GM10248 (cell line): ENCODE results near the gene NEGR1.

Source experiments
- CTCF ChIA-PET: fragments of 300-600 bp; sonication (Branson Sonifier 250); formaldehyde crosslinking; extraction: SDS; loops from one replicate; lab custom pipeline; 2021; ENCODE audit warnings: antibody characterized with exemption; lab: Yijun Ruan, JAX
- POLR2A ChIA-PET: fragments of 350-650 bp; sonication (Branson Sonifier 250); formaldehyde crosslinking; extraction: SDS; loops from one replicate; lab custom pipeline; 2020; ENCODE audit warnings: antibody characterized with exemption; lab: Yijun Ruan, JAX
- DNase-seq: peaks from one replicate; pipeline ENCODE4 v3.0.0; 2012; ENCODE audit errors: extremely low spot score
- TF ChIP-seq, protein P1 (sequence below): IDR thresholded peaks from 2 replicates; pipeline ENCODE4 v1.5.1; 2012; ENCODE audit warnings: mild to moderate bottlenecking, low read depth; ENCODE audit errors: extremely low read depth, missing control alignments, control extremely low read depth

Gene NEGR1

DNA sequence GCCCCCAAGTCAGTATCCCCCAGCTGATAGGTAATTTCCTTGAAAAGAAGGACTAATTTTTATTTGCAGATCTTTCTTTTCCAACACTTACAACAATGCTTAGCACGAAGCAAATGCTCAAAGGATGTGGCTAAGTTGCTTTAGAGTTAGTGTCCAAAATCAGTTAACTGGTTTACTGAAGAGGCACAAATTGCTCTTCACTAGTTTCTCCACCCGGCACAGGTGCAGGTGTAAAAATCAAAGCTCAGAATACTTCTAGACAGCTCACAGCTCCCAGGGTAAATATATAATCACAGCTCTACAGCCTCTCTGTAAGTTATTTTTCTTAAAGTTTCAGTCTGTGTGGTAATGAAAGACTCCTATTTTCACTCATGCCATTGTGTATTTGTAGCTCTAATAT lies 361.8 kb downstream of the NEGR1 start:
- ChIA-PET CTCF (interaction anchor here (0.7 to 1.6 kb wide), 5 partner anchors 8 to 257 kb away, joined by 3 to 7 read pairs (median 3); no protein-coding TSS in a partner anchor), POLR2A (no interaction called here)
- TF ChIP-seq, protein P1, sequence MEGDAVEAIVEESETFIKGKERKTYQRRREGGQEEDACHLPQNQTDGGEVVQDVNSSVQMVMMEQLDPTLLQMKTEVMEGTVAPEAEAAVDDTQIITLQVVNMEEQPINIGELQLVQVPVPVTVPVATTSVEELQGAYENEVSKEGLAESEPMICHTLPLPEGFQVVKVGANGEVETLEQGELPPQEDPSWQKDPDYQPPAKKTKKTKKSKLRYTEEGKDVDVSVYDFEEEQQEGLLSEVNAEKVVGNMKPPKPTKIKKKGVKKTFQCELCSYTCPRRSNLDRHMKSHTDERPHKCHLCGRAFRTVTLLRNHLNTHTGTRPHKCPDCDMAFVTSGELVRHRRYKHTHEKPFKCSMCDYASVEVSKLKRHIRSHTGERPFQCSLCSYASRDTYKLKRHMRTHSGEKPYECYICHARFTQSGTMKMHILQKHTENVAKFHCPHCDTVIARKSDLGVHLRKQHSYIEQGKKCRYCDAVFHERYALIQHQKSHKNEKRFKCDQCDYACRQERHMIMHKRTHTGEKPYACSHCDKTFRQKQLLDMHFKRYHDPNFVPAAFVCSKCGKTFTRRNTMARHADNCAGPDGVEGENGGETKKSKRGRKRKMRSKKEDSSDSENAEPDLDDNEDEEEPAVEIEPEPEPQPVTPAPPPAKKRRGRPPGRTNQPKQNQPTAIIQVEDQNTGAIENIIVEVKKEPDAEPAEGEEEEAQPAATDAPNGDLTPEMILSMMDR, result no peak
- no peak for DNase-seq

DNA sequence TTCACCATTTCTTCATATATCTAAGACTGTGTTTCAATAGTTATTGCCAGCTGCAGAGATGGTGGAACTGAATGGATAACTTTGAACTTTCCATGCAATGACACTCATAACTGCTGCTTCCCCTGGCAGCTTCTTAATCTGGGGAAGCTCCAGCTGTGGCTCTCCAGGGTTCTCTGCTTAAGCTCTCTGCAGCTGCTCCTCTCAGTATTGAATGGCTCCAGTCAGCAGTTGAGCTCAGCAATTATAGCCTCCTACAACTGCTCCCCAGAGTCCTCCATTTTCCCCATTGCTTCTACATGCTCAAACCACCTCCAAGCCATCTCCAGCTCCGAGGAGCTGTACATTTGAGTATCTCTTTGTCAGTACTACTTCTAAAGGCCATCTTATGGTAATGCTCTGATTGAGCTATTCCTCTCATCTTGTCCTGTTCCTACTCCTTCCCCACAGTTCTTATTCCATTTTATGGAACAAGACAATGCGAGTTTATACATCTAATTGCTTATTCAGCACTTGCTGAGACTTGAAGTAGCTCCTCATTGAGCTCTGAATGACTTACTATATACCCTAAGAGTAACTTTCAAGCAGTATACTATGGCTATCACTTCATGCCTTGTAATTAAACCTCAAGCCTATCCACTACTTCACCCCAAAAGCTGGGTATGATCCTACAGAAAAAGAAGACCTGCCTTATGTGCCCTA lies 362.4 kb downstream of the NEGR1 start:
- CTCF ChIA-PET, result interaction anchor here (0.7 to 1.6 kb wide), 6 partner anchors 9 to 256 kb away, joined by 3 to 7 read pairs (median 3); no protein-coding TSS in a partner anchor
- no peak for DNase-seq
- POLR2A ChIA-PET, result no interaction called here
- TF ChIP-seq, protein P1, result no peak

DNA sequence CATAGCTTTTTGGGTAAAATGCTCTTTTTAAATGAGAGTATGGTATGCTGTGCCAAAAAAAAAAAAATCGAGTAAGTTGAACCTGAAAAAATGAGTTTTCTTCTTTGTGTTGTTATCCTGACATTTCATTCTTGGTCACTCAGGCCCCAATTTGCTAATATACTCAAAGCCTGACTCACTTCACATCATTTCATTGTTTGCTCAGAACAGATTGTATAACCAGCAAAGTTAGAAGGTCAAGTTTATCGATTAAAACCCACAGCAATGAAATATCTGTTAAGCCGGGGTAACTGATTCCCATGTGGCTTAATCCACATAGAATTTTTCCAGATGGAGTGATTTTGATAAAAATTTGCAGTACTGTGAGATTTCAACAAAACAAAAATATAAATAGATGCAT lies 363.7 kb downstream of the NEGR1 start:
- CTCF ChIA-PET, result no interaction called here
- POLR2A ChIA-PET, result no interaction called here
- TF ChIP-seq, protein P1, result no peak
- no peak for DNase-seq

DNA sequence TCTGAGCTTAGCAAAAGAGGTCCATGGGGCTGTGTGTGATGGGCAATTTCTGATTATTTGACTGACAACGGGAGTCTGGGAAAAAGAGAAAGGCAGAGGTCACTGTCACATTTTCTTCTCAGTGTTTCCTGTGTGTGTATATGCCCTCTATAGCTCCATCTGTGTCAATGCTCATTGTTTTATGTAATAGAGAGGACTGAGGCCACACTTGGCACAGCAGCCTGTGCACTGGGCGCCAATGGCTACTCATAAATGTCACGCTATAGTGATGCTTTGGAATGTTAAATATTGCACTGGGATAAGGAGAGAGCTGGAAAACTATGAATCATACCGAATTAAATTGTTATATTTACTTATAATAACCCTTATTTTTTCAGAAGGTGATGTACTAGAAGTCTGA lies 365.4 kb downstream of the NEGR1 start:
- ChIA-PET CTCF (interaction anchor here (1.0 kb wide), 1 partner anchor 22 kb away, joined by 3 read pairs; no protein-coding TSS in a partner anchor), POLR2A (no interaction called here)
- DNase-seq, result no peak
- TF ChIP-seq, protein P1, result no peak

DNA sequence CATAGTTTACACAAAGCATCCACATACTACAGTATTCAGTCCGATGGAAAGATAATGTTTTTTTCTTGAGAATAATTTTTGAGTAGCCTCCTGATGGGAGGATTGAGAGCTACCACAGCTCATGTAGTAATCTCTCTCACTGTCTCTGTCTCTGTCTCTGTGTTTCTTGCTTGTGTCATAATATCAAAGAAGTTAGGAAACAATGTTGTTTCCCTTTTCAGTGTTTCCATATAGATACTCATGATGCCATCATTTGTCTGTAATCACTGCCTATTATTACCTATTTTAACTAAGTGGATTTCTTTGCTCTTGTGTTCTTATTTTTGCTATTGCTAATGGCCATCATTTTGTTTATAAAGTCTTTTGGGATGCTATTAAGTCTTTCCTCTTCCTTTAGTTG lies 367.7 kb downstream of the NEGR1 start:
- ChIA-PET CTCF (interaction anchor here (1.3 kb wide), 1 partner anchor 16 kb away, joined by 3 read pairs; no protein-coding TSS in a partner anchor), POLR2A (no interaction called here)
- no peak for DNase-seq
- TF ChIP-seq, protein P1, result no peak

DNA sequence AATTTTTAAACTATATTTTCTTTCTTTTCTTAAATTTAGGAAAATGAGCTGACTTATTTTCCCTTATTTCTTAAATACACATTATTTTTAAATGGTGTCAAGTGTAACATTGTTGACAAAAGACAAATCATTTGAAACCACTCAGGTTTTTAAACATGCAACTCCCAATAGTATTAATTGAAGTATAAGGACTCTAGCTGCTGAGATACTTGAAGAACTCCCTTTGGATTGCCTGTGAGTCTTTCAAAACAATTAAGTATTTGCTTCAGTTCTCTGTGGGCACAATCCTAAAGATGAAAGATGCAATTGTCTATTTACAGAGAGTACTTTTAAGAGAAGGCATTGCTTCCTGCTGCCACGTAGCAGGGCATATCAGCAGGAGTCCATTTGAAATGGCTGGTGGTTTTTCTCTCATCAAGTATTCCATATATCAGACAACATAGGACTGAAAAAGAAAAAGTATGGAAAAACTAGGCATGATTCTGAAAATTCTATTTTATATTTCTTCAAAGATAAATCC lies 373.4 kb downstream of the NEGR1 start:
- POLR2A ChIA-PET, result no interaction called here
- no peak for DNase-seq
- TF ChIP-seq, protein P1, result no peak

More for the DNA sequence above, 373.4 kb downstream of the NEGR1 start:
- CTCF ChIA-PET, result no interaction called here
